HEK293 (cell line): ENCODE results near the gene CSNK2A1.

Experiments used
- CTCF ChIA-PET: fragments of 350-600 bp; formaldehyde crosslinking; extraction: SDS; loops from one replicate; lab custom pipeline; 2021; ENCODE audit warnings: antibody characterized with exemption; lab: Yijun Ruan, JAX
- POLR2A ChIA-PET: fragments of 300-600 bp; formaldehyde crosslinking; extraction: SDS; loops from one replicate; lab custom pipeline; 2020; ENCODE audit warnings: antibody characterized with exemption, inconsistent platforms; lab: Yijun Ruan, JAX
- H3K27ac ChIP-seq: fragments of 200-500 bp; sonication (Bioruptor generic); 2 replicates; pipeline ENCODE4 v1.5.1; 2014; ENCODE audit warnings: low read depth, low read length, control low read depth, inconsistent platforms; ENCODE audit errors: extremely low read depth
- H3K36me3 ChIP-seq, 2 experiments: fragments of 200-500 bp in 1 of 2; sonication (Bioruptor generic) in 1 of 2; 1 replicate in 1 of 2; 2 replicates in 1 of 2; pipeline ENCODE4 v1.5.1; 2014 to 2017; ENCODE audit warnings: inconsistent platforms in 2 of 2, low read length in 2 of 2; ENCODE audit not compliant: control insufficient read depth in 2 of 2, insufficient read depth in 1 of 2
- H3K4me1 ChIP-seq: fragments of 200-500 bp; sonication (Bioruptor generic); 2 replicates; pipeline ENCODE4 v1.5.1; 2014; ENCODE audit warnings: mild to moderate bottlenecking, low read length, inconsistent platforms; ENCODE audit not compliant: control insufficient read depth, insufficient read depth
- H3K4me3 ChIP-seq: 2 replicates; pipeline ENCODE4 v1.5.1; 2011; ENCODE audit warnings: low read depth, mild to moderate bottlenecking, control low read depth, low read length, moderate library complexity
- H3K9me3 ChIP-seq: fragments of 200-500 bp; sonication (Bioruptor generic); 2 replicates; pipeline ENCODE4 v1.5.1; 2014; ENCODE audit warnings: low read depth, low read length, inconsistent platforms; ENCODE audit not compliant: control insufficient read depth, insufficient read depth
- AEBP2 ChIP-seq: fragments of 450-650 bp; formaldehyde crosslinking; IDR thresholded peaks from 2 replicates; pipeline ENCODE4 v1.5.1; 2016; ENCODE audit warnings: missing biosample characterization, missing genetic modification characterization, borderline replicate concordance
- BCL11B ChIP-seq: fragments of 450-650 bp; formaldehyde crosslinking; IDR thresholded peaks from 2 replicates; pipeline ENCODE4 v1.5.1; 2016; ENCODE audit warnings: low read depth, missing biosample characterization, missing genetic modification characterization
- GLI4 ChIP-seq: fragments of 450-650 bp; formaldehyde crosslinking; IDR thresholded peaks from 2 replicates; pipeline ENCODE4 v1.5.1; 2016; ENCODE audit warnings: missing biosample characterization, missing genetic modification characterization
- INSM2 ChIP-seq: fragments of 450-650 bp; formaldehyde crosslinking; IDR thresholded peaks from 2 replicates; pipeline ENCODE4 v1.5.1; 2016; ENCODE audit warnings: missing biosample characterization, missing genetic modification characterization
- KLF17 ChIP-seq: fragments of 450-650 bp; formaldehyde crosslinking; IDR thresholded peaks from 2 replicates; pipeline ENCODE4 v1.5.1; 2016; ENCODE audit warnings: missing biosample characterization, missing genetic modification characterization
- KLF8 ChIP-seq: fragments of 450-650 bp; formaldehyde crosslinking; IDR thresholded peaks from 2 replicates; pipeline ENCODE4 v1.5.1; 2016; ENCODE audit warnings: missing biosample characterization, missing genetic modification characterization
- MEIS1 ChIP-seq: sonication (generic); formaldehyde crosslinking; IDR thresholded peaks from 2 replicates; pipeline ENCODE4 v1.8.1; 2022; ENCODE audit warnings: missing genetic modification reagents, mild to moderate bottlenecking, borderline replicate concordance
- SCRT1 ChIP-seq: fragments of 450-650 bp; formaldehyde crosslinking; IDR thresholded peaks from 2 replicates; pipeline ENCODE4 v1.5.1; 2016; ENCODE audit warnings: missing biosample characterization, missing genetic modification characterization, borderline replicate concordance
- SP7 ChIP-seq: fragments of 450-650 bp; formaldehyde crosslinking; IDR thresholded peaks from 2 replicates; pipeline ENCODE4 v1.5.1; 2016; ENCODE audit warnings: missing biosample characterization, missing genetic modification characterization
- TRIM28 ChIP-seq: IDR thresholded peaks from 2 replicates; pipeline ENCODE4 v1.6.1; 2011; ENCODE audit warnings: low read length, control low read depth, borderline replicate concordance
- ZBTB20 ChIP-seq: fragments of 450-650 bp; formaldehyde crosslinking; IDR thresholded peaks from 2 replicates; pipeline ENCODE4 v1.5.1; 2016; ENCODE audit warnings: missing biosample characterization, missing genetic modification characterization
- ZBTB44 ChIP-seq: fragments of 450-650 bp; IDR thresholded peaks from 2 replicates; pipeline ENCODE4 v1.5.1; 2018; ENCODE audit warnings: missing biosample characterization, mild to moderate bottlenecking, missing genetic modification characterization
- ZBTB48 ChIP-seq: fragments of 450-650 bp; formaldehyde crosslinking; IDR thresholded peaks from 2 replicates; pipeline ENCODE4 v1.5.1; 2016; ENCODE audit warnings: missing biosample characterization, missing genetic modification characterization
- ZNF211 ChIP-seq: fragments of 450-650 bp; formaldehyde crosslinking; IDR thresholded peaks from 2 replicates; pipeline ENCODE4 v1.5.1; 2016; ENCODE audit warnings: low read depth, missing biosample characterization, missing genetic modification characterization
- ZNF398 ChIP-seq: fragments of 450-650 bp; formaldehyde crosslinking; IDR thresholded peaks from 2 replicates; pipeline ENCODE4 v1.5.1; 2017; ENCODE audit warnings: missing biosample characterization, missing genetic modification characterization
- ZNF433 ChIP-seq: fragments of 450-650 bp; formaldehyde crosslinking; IDR thresholded peaks from 2 replicates; pipeline ENCODE4 v1.5.1; 2016; ENCODE audit warnings: missing biosample characterization, missing genetic modification characterization, low read depth
- ZNF521 ChIP-seq: fragments of 450-650 bp; formaldehyde crosslinking; IDR thresholded peaks from 2 replicates; pipeline ENCODE4 v1.5.1; 2017; ENCODE audit warnings: missing biosample characterization, mild to moderate bottlenecking, missing genetic modification characterization
- ZNF555 ChIP-seq: fragments of 450-650 bp; formaldehyde crosslinking; conservative IDR thresholded peaks from 2 replicates; pipeline ENCODE4 v1.5.1; 2017; ENCODE audit warnings: missing biosample characterization, mild to moderate bottlenecking, missing genetic modification characterization, inconsistent platforms
- ZNF639 ChIP-seq: fragments of 450-650 bp; formaldehyde crosslinking; IDR thresholded peaks from 2 replicates; pipeline ENCODE4 v1.5.1; 2016; ENCODE audit warnings: missing biosample characterization, missing genetic modification characterization
- ZNF701 ChIP-seq: fragments of 450-650 bp; formaldehyde crosslinking; IDR thresholded peaks from 2 replicates; pipeline ENCODE4 v1.5.1; 2016; ENCODE audit warnings: missing biosample characterization, missing genetic modification characterization
- ZXDB ChIP-seq: fragments of 450-650 bp; formaldehyde crosslinking; IDR thresholded peaks from 2 replicates; pipeline ENCODE4 v1.5.1; 2016; ENCODE audit warnings: missing biosample characterization, missing genetic modification characterization

CSNK2A1 gene

GRCh38 chr20:435558-435957 is 108.0 kb downstream of the CSNK2A1 start (continued):
- TF ChIP-seq ZBTB20 (tag by site-specific recombination), result no peak
- no peak for TF ChIP-seq ZBTB48 (tag by site-specific recombination)
- no peak for TF ChIP-seq ZNF701
- no peak for TF ChIP-seq KLF17 (tag by site-specific recombination)
- TF ChIP-seq INSM2 (tag by site-specific recombination), result no peak
- TF ChIP-seq AEBP2 (tag by site-specific recombination), result no peak
- TF ChIP-seq ZNF398 (tag by site-specific recombination), result no peak
- no peak for TF ChIP-seq SCRT1

- H3K27ac ChIP-seq, result no peak overlapping the region
- ChIA-PET CTCF (interaction anchor here (0.6 to 1.3 kb wide), 5 partner anchors 11 to 86 kb away, joined by 3 to 5 read pairs (median 3); no protein-coding TSS in a partner anchor), POLR2A (no interaction called here)
- no peak overlapping the region for H3K4me3 ChIP-seq
- TF ChIP-seq ZXDB (tag by site-specific recombination), result no peak
- no peak for TF ChIP-seq ZNF211 (tag by site-specific recombination)
- no peak for TF ChIP-seq GLI4
- no peak for TF ChIP-seq SP7 (tag by site-specific recombination)
- TF ChIP-seq ZBTB20 (tag by site-specific recombination), result peak; percentile 40; the same call in 1 of the 2 replicates
- H3K4me1 ChIP-seq, result no peaks in the 10 kb centered on the region; the same call in 1 of the 2 replicates
- H3K9me3 ChIP-seq, result no peaks in the 10 kb centered on the region
- peaks cover 4 to 86% of the 10 kb centered on the region in 2 experiments for H3K36me3 ChIP-seq
These were observed 108.8 kb downstream of the CSNK2A1 start for GRCh38 chr20:434661-435419.

- ChIA-PET CTCF (interaction anchor here (1.2 kb wide), 1 partner anchor 24 kb away, joined by 3 read pairs; no protein-coding TSS in a partner anchor), POLR2A (no interaction called here)
- Histone ChIP-seq H3K36me3 (peaks cover 6 to 86% of the 10 kb centered on the region in 2 experiments), H3K4me1 (no peaks in the 10 kb centered on the region; the same call in 1 of the 2 replicates), H3K27ac (no peak overlapping the region), H3K9me3 (no peaks in the 10 kb centered on the region), H3K4me3 (no peak overlapping the region)
- TF ChIP-seq ZNF555 (tag by site-specific recombination), result no peak
- no peak for TF ChIP-seq MEIS1 (CRISPR knock-in tag)
- no peak for TF ChIP-seq ZNF433 (tag by site-specific recombination)
- TF ChIP-seq ZXDB (tag by site-specific recombination), result no peak
- no peak for TF ChIP-seq INSM2 (tag by site-specific recombination)
- TF ChIP-seq ZBTB44, result no peak
- no peak for TF ChIP-seq ZNF639 (tag by site-specific recombination)
- TF ChIP-seq BCL11B (tag by site-specific recombination), result no peak
- no peak for TF ChIP-seq ZNF211 (tag by site-specific recombination)
- no peak for TF ChIP-seq KLF8 (tag by site-specific recombination)
- no peak for TF ChIP-seq TRIM28
- TF ChIP-seq ZNF521 (tag by site-specific recombination), result no peak
These were observed 109.4 kb downstream of the CSNK2A1 start for GRCh38 chr20:434221-434620.
